HG03558 (cell line): Measurements from ENCODE around the gene SUMF1.

Experiments used
- ATAC-seq: cut with Tn5 transposase; IDR thresholded peaks from one replicate; pipeline ENCODE4 v1.9.1; 2021; ENCODE audit warnings: moderate number of reproducible peaks; ENCODE audit not compliant: unreplicated experiment; ENCODE audit errors: extremely low read depth

The SUMF1 gene

GRCh38 chr3:4498446-4498845, 31.4 kb upstream of the SUMF1 start:
- no peak for ATAC-seq

GRCh38 chr3:4497843-4498324, 30.8 kb upstream of the SUMF1 start:
- ATAC-seq: no peak

GRCh38 chr3:4497005-4497692, 30.1 kb upstream of the SUMF1 start:
- ATAC-seq: no peak

GRCh38 chr3:4496087-4496452, 29.0 kb upstream of the SUMF1 start:
- ATAC-seq: no peak

GRCh38 chr3:4495294-4496086, 28.4 kb upstream of the SUMF1 start:
- no peak for ATAC-seq

GRCh38 chr3:4494895-4495264, 27.8 kb upstream of the SUMF1 start:
- no peak for ATAC-seq

- no peak for ATAC-seq
These were observed 27.1 kb upstream of the SUMF1 start for GRCh38 chr3:4493941-4494894.

- ATAC-seq: peak; percentile 87
These were observed 26.2 kb upstream of the SUMF1 start, which contains the start of gene ITPR1 for GRCh38 chr3:4493014-4493940. Gene ITPR1 (plus strand): TSS chr3:4493348. CDS start chr3:4516492, 23,144 bp downstream.

GRCh38 chr3:4492208-4493013, 25.3 kb upstream of the SUMF1 start:
- ATAC-seq: no peak

- no peak for ATAC-seq
These were observed 24.8 kb upstream of the SUMF1 start for GRCh38 chr3:4491855-4492207.

GRCh38 chr3:4478261-4478660, 11.2 kb upstream of the SUMF1 start:
- ATAC-seq: no peak

- no peak for ATAC-seq
These were observed 9.4 kb upstream of the SUMF1 start for GRCh38 chr3:4476496-4476895.

- no peak for ATAC-seq
These were observed 8.7 kb upstream of the SUMF1 start for GRCh38 chr3:4475804-4476203.

- ATAC-seq: peak; percentile 46
These were observed 7.8 kb upstream of the SUMF1 start for GRCh38 chr3:4474683-4475490.

GRCh38 chr3:4472766-4473165, 5.7 kb upstream of the SUMF1 start:
- ATAC-seq: no peak

- ATAC-seq: no peak
These were observed 5.2 kb upstream of the SUMF1 start for GRCh38 chr3:4472312-4472711.

- ATAC-seq: no peak
These were observed 4.8 kb upstream of the SUMF1 start for GRCh38 chr3:4471907-4472306.

- ATAC-seq: no peak
These were observed 426 bp upstream of the SUMF1 start for GRCh38 chr3:4467522-4467867.
